GM18867 (cell line): ENCODE results near the gene MPST.
"Not testable (repeated sequence)": the region's sequence is repeated elsewhere in the genome, so short reads cannot be mapped to it uniquely, and the experiment has no call there.

Experiments used
- ATAC-seq: cut with Tn5 transposase; IDR thresholded peaks from one replicate; pipeline ENCODE4 v1.9.1; 2021; ENCODE audit warnings: mild to moderate bottlenecking, moderate library complexity; ENCODE audit not compliant: unreplicated experiment

The MPST gene

GRCh38 chr22:37019309-37020191 is at the start of gene MPST, which contains the start of gene TST:
Gene MPST (plus strand): TSS chr22:37019742. CDS start chr22:37019837, 95 bp downstream.
Gene TST (minus strand): TSS chr22:37019447. CDS start chr22:37018732, 715 bp downstream.
- ATAC-seq, result peak; percentile 55

- no peak for ATAC-seq
These were observed 48.0 kb upstream of the MPST start for GRCh38 chr22:36971341-36972125.

GRCh38 chr22:36976606-36977005 is 42.9 kb upstream of the MPST start:
- no peak for ATAC-seq

GRCh38 chr22:36977401-36977861 is 42.1 kb upstream of the MPST start:
- ATAC-seq, result peak; percentile 50

- peak; percentile 70 for ATAC-seq
These were observed 41.4 kb upstream of the MPST start for GRCh38 chr22:36977947-36978660.

GRCh38 chr22:36979016-36979910 is 40.3 kb upstream of the MPST start:
- ATAC-seq, result no peak

- ATAC-seq, result no peak
These were observed 38.2 kb upstream of the MPST start for GRCh38 chr22:36981247-36981775.

GRCh38 chr22:36982136-36982535 is 37.4 kb upstream of the MPST start:
- no peak for ATAC-seq

GRCh38 chr22:36985211-36985889 is 34.2 kb upstream of the MPST start:
- ATAC-seq, result no peak

GRCh38 chr22:36986242-36986821 is 33.2 kb upstream of the MPST start:
- ATAC-seq, result no peak

GRCh38 chr22:36988075-36988832 is 31.3 kb upstream of the MPST start:
- no peak for ATAC-seq

GRCh38 chr22:36989012-36989411 is 30.5 kb upstream of the MPST start:
- ATAC-seq, result not testable (repeated sequence)

- no peak for ATAC-seq
These were observed 29.1 kb upstream of the MPST start for GRCh38 chr22:36990457-36990856.

GRCh38 chr22:36991206-36991605 is 28.3 kb upstream of the MPST start:
- no peak for ATAC-seq

- no peak for ATAC-seq
These were observed 21.8 kb upstream of the MPST start for GRCh38 chr22:36997746-36998145.

GRCh38 chr22:36998620-36999351 is 20.8 kb upstream of the MPST start:
- ATAC-seq, result no peak

- ATAC-seq, result no peak
These were observed 20.1 kb upstream of the MPST start for GRCh38 chr22:36999463-36999862.
